HepG2 (cell line): ENCODE data around the gene KCNK7.
A peak's percentile ranks its signal among the peaks of the same experiment; 100 is the strongest.

Source experiments
- ARID4A ChIP-seq: sonication (generic); formaldehyde crosslinking; IDR thresholded peaks from 2 replicates; pipeline ENCODE4 v1.5.0; 2020; ENCODE audit warnings: mild to moderate bottlenecking, missing genetic modification reagents, borderline replicate concordance
- ATF2 ChIP-seq: sonication (generic); formaldehyde crosslinking; IDR thresholded peaks from 2 replicates; pipeline ENCODE4 v1.4.0; 2020; ENCODE audit warnings: missing genetic modification reagents
- CTCF ChIP-seq: sonication (generic); formaldehyde crosslinking; IDR thresholded peaks from 2 replicates; pipeline ENCODE4 v1.5.0; 2020; ENCODE audit warnings: mild to moderate bottlenecking, missing genetic modification reagents, moderate library complexity
- EZH2 ChIP-seq: conservative IDR thresholded peaks from 2 replicates; pipeline ENCODE4 v1.6.1; 2012; ENCODE audit warnings: mild to moderate bottlenecking, low read depth, low read length, moderate library complexity
- FOSL2 ChIP-seq: sonication (generic); formaldehyde crosslinking; IDR thresholded peaks from 2 replicates; pipeline ENCODE4 v1.4.0; 2020; ENCODE audit warnings: missing genetic modification reagents
- HBP1 ChIP-seq: IDR thresholded peaks from 2 replicates; pipeline ENCODE4 v1.6.1; 2016; ENCODE audit warnings: low read depth, control low read depth
- SMAD3 ChIP-seq: sonication (generic); formaldehyde crosslinking; IDR thresholded peaks from 2 replicates; pipeline ENCODE4 v1.4.0; 2020; ENCODE audit warnings: missing genetic modification reagents
- TCF12 ChIP-seq, 2 experiments: fragments of 450-650 bp in 1 of 2; sonication (generic) in 1 of 2; formaldehyde crosslinking in 1 of 2; IDR thresholded peaks; 2 replicates each; pipeline versions ENCODE4 v1.6.1 to v1.8.0; 2017 to 2022; ENCODE audit warnings: antibody characterized with exemption in 1 of 2, mild to moderate bottlenecking in 1 of 2, missing genetic modification reagents in 1 of 2, moderate library complexity in 1 of 2
- TP53 ChIP-seq: sonication (generic); formaldehyde crosslinking; conservative IDR thresholded peaks from 2 replicates; pipeline ENCODE4 v1.4.0; 2020; ENCODE audit warnings: missing genetic modification reagents
- ZNF354B ChIP-seq: sonication (generic); formaldehyde crosslinking; IDR thresholded peaks from 2 replicates; pipeline ENCODE4 v1.8.0; 2022; ENCODE audit warnings: mild to moderate bottlenecking, missing genetic modification reagents

GRCh38 chr11:65551572-65552387, 43.8 kb downstream of the KCNK7 start:
- TF ChIP-seq ZNF354B (CRISPR knock-in tag) (no peak), FOSL2 (peak; percentile 59), CTCF (CRISPR knock-in tag) (peak; percentile 83), SMAD3 (CRISPR knock-in tag) (no peak), TCF12 (IDR thresholded peaks at IDR 0.05) (no peak), TCF12 (CRISPR knock-in tag; IDR thresholded peaks at IDR 0.05) (no peak), TP53 (CRISPR knock-in tag) (no peak), ATF2 (CRISPR knock-in tag) (no peak), HBP1 (CRISPR knock-in tag) (no peak), EZH2 (no peak), ARID4A (no peak)
